ENCODE data around the gene OR4E2. TPM values are rescaled to one million over a fixed set of nuclear protein-coding genes. Genes with fewer than 3 reads are reported as not detected.

Gene OR4E2
- total RNA-seq, 1 experiment from 2014 or later = not detected

DNA sequence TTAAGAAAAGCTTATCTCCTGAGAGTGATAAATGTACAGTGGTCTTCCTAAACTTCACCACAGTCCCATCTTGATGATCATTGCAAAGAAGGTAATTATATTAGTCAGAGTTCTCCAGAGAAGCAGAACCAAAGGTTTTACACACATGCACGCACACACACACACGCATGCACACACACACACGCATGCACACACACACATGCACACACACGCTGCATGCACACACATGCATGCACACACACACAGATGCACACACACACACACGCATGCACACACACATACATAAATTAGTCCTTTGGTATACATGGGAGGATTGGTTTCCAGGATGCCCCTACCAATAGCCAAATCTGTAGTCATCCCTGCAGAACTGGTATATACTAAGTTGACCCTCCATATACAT, 580 bp downstream of the OR4E2 start:
- no peak overlapping the region for H3K27ac ChIP-seq (ENCODE audit: insufficient read length, low read depth, low read length)

More for the DNA sequence above, 580 bp downstream of the OR4E2 start:
- H2BK15ac ChIP-seq (ENCODE audit: low read depth, low read length) = no peak overlapping the region
- no peak overlapping the region for H3K4ac ChIP-seq (ENCODE audit: low read depth, low read length)
- no peaks in the 10 kb centered on the region for H3K79me1 ChIP-seq (ENCODE audit: insufficient read depth, low read depth, low read length, poor library complexity, severe bottlenecking)
- H2BK5ac ChIP-seq (ENCODE audit: insufficient read length, low read length) = no peak overlapping the region
- no peaks in the 10 kb centered on the region for H4K20me1 ChIP-seq (ENCODE audit: control insufficient read depth, insufficient read depth, insufficient read length)
- H3K4me1 Mint-ChIP-seq = peaks cover 5 to 8% of the 10 kb centered on the region in 2 experiments
- H2BK20ac ChIP-seq (ENCODE audit: low read depth, low read length, poor library complexity, severe bottlenecking) = no peak overlapping the region
- H2AFZ ChIP-seq (ENCODE audit: low read length) = no peak overlapping the region
- H3K4me3 Mint-ChIP-seq = no peak overlapping the region
- H3K27me3 ChIP-seq (ENCODE audit: insufficient read depth, low read length) = no peaks in the 10 kb centered on the region
- no peaks in the 10 kb centered on the region for H3K36me3 Mint-ChIP-seq (ENCODE audit: insufficient read depth in 1 of 3, low read depth in 3 of 3)
- no peaks in the 10 kb centered on the region for H3K9me3 ChIP-seq (ENCODE audit: control insufficient read depth, low read depth, low read length)
- H3K27me3 Mint-ChIP-seq (ENCODE audit: low read depth) = peaks cover 3% of the 10 kb centered on the region
- no peaks in the 10 kb centered on the region; a peak in 1 of 5 replicates for H3K9me3 Mint-ChIP-seq
- H4K91ac ChIP-seq (ENCODE audit: insufficient read length, low read depth, low read length) = no peak overlapping the region
- no peaks in the 10 kb centered on the region for H3K23me2 ChIP-seq (ENCODE audit: insufficient read length, low read depth, low read length, poor library complexity, severe bottlenecking)
- H4K8ac ChIP-seq (replicated peaks; ENCODE audit: insufficient read length, low read depth, low read length) = no peak overlapping the region
- no peak overlapping the region for H3K23ac ChIP-seq (ENCODE audit: insufficient read length, low read depth, low read length)
- no peak overlapping the region for H3K56ac ChIP-seq (ENCODE audit: insufficient read length, low read depth, low read length)
- H3K4me1 ChIP-seq (ENCODE audit: insufficient read depth, low read length) = peaks cover 4% of the 10 kb centered on the region; the same call in 1 of the 2 replicates
- H3K4me2 ChIP-seq (ENCODE audit: insufficient read depth, insufficient read length, low read length) = no peak overlapping the region
- no peak overlapping the region for H3K14ac ChIP-seq (ENCODE audit: insufficient read depth, low read length)
- no peak overlapping the region for H3K27ac Mint-ChIP-seq
- H2BK120ac ChIP-seq (ENCODE audit: low read depth, low read length, poor library complexity, severe bottlenecking) = no peak overlapping the region
- no peak overlapping the region for H3T11ph ChIP-seq (ENCODE audit: low read length)
- no CpG with 5 or more reads among the region's 5 CpGs for WGBS (ENCODE audit: extremely low coverage, insufficient read length, low lambda C conversion rate)
- DNase-seq = no peak
- H3K9ac ChIP-seq (ENCODE audit: extremely low read depth, insufficient read length, low read length) = no peak overlapping the region
- H2BK12ac ChIP-seq (ENCODE audit: insufficient read length, low read depth, low read length) = no peak overlapping the region
- H3K18ac ChIP-seq (ENCODE audit: insufficient read length, low read depth, low read length) = no peak overlapping the region
- H3K79me2 ChIP-seq (ENCODE audit: insufficient read depth, low read length) = no peaks in the 10 kb centered on the region
- no peak overlapping the region for H2AK5ac ChIP-seq (ENCODE audit: insufficient read length, low read length)
- H4K5ac ChIP-seq (ENCODE audit: insufficient read length, low read depth, low read length) = no peak overlapping the region
- TF ChIP-seq, protein P1, sequence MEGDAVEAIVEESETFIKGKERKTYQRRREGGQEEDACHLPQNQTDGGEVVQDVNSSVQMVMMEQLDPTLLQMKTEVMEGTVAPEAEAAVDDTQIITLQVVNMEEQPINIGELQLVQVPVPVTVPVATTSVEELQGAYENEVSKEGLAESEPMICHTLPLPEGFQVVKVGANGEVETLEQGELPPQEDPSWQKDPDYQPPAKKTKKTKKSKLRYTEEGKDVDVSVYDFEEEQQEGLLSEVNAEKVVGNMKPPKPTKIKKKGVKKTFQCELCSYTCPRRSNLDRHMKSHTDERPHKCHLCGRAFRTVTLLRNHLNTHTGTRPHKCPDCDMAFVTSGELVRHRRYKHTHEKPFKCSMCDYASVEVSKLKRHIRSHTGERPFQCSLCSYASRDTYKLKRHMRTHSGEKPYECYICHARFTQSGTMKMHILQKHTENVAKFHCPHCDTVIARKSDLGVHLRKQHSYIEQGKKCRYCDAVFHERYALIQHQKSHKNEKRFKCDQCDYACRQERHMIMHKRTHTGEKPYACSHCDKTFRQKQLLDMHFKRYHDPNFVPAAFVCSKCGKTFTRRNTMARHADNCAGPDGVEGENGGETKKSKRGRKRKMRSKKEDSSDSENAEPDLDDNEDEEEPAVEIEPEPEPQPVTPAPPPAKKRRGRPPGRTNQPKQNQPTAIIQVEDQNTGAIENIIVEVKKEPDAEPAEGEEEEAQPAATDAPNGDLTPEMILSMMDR (conservative IDR thresholded peaks at IDR 0.05) = no peak
